NCI-H748 (cell line): ENCODE results near the gene HOXA13.

Source experiments
- DNase-seq: peaks from one replicate; lab custom pipeline; 2025; ENCODE audit not compliant: unreplicated experiment; lab: John Stamatoyannopoulos, UW

Gene HOXA13

DNA sequence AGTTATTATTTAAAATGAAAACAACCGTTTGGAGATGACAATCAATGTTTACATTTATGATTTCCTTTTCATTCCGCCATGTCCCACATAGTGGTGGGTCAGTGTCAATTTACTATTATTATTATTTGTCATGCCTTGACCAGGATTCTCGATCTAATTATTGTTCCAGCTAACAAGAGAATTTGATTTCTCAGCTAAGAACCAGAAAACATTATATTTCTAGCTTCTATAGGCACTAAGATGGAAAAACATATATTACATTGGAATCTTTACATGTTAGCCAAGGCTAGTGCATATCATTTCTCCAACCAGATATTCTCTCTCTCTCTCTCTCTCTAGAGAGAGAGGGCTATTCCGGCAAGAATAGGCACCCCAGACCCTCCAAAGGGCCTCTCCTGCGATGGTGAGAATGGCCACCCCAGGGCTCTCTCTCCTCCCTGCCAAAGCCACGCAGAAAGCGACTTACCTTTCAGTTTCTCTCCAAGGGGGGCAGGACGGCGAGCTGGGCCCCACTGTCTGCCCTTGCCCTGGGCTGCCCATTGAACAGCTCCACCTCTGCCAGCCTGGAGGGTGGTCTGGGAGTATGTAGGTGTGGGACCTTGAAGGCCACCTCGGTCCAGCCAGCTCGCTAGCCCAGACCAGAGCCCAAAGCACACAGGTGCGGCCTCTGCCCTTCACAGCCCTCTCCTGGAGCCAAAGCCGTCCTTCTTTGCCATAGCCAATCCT is 49.9 kb downstream of the HOXA13 start:
- DNase-seq, result peak; percentile 52

DNA sequence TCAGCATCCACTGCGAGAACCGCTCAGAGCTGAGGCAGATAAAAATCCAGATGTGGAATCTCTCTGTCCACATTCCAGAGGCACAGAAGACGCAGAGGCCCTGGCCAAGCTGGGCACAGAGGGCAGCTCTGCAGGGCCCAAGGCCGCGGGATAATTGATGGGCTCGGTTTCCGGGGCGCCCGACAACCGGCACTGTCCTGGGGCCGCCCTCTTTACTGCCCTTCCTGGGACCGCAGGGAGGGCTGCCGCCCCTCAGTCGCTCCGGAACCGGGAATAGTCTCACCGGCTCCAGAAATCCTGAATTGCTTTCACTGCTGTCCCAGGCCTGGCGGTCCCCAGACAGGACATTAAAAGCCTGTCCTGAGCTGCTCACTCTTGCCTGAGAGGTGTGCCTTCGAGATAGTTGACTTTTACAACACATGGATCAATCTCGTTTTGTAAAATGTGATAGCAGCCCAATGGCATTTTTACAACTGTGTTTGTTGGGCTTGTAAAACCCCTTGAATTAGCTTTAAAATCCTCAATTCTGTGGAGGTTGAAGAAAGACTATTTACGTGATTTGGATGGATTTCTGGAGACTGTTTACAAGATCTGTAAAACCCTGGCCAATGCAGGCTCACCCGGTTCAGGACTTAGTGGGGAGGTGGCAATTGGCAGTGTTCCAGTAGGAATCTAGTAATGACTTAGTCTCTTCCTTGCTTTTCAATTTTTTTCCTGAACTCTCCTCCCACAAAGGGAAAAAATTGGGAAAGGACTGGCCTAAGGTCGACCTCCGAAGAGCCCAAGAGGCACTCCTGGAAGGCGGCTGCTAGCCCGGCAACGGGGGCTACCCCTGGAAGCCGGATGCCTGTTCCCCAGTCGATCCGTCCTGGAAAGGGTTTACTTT is 50.9 kb downstream of the HOXA13 start:
- peak; percentile 18 for DNase-seq

DNA sequence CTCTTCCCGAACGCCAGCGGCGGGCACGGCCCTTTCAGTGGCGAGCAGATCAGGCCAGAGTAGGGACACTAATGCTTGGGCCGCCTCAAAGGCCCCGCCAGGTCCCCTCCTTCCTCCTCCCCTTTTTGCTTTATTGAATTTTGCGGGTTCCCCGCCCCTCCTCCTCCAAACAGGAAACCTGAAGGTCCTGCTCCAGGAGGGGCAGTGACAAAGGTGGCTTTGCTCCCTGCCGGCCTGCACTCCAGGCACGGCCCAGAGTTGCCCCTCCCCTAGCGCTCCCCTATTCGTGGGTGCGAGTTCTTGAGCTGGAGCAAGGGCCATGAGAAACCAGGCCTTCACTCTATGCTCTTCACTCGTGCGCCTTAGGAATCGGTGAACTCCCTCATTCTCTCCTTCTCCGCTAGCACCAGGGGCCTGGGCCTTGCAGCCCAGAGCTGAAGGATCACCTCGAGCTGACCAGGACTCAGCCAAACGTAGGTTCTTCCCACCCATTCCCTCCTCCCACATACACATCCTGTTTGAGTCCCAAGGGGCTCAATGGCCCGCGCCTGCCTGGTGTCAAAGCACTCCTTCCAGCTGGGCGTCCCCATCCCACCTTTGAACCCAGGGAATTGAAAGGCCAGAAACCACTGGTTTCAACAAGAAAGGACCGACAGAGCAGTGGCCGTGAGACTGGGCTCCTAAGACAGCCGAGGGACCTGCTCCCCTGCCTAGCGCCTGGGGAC is 51.7 kb downstream of the HOXA13 start:
- peak; percentile 75 for DNase-seq

DNA sequence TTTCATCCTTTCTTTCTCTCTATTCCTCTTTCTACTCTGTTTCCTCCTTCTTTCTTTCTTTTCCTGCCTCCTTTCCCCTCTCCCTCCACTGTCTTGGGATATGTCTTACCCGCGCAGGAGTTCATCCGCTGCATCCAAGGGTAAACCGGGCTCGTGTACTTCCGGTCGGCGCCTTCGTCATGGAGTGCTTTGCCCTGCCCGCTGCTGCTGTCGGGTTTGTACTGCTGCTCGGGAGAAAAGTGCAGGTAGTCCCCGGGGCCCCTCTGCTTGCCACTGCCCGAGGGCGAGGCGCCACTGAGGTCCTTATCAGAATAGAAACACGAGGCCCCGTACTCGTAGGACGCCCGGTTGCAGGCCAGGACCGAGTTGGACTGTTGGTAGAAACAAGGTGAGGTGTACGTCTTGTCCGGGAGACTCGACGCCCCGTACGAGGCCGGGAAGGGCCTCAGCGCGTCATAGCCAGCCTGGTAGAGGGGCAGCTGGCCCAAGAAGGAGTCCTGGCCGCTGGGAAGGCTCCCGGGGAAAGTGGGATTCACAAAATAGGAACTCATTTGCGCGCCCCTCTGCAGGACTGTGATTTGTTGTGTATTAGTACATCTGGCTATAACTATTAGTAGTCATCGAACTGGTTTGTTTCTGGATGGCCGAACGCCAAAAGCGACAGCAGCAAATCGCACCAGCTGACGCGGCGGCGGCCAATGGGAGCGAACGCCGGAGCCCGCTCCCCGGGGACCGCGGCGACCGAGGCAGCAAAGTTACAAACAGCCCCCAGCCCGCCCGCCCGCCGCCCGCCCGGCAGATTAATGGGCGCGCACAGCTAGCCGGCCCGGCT is 52.5 kb downstream of the HOXA13 start, which contains the start of gene HOXA6:
TSS of gene HOXA6 (minus strand) at position 576 of the 832 bp plus-strand sequence. CDS start at position 551, 25 bp downstream.
- DNase-seq, result peak; percentile 84

DNA sequence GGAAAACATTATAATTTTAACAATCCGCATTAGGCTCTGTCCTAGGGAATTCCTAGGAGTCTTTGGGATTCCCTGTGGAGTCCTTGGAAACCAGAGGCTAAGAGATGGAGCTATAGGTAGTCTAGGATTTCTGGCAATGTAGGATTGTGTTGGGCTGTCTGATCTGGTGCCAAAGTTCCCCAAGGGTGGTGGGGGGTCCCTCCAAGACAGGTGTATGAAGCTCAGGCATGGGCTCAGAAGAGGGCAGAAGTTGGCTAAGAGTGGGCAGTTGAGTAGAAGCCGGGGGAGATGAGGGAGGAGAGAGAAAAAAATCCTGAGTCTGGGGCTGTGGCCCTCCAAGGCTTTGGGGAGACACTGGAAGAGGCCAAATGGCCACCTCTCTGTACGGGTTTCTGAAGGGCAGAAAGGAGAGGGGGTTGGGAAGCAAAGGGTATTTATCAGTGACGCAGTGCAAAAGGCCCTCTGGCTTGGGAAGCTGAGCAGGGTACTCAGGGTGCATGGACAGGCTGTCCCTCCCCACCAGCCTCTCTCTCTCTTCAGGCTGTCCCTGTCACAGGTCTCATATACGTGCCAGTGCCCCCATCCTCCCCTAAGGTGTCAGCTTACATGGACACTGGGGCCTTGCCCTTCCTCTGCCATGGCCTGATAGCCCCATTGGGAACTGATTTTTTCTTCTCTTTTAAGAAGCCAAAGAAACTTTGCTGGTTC is 53.2 kb downstream of the HOXA13 start:
- DNase-seq, result peak; percentile 27

DNA sequence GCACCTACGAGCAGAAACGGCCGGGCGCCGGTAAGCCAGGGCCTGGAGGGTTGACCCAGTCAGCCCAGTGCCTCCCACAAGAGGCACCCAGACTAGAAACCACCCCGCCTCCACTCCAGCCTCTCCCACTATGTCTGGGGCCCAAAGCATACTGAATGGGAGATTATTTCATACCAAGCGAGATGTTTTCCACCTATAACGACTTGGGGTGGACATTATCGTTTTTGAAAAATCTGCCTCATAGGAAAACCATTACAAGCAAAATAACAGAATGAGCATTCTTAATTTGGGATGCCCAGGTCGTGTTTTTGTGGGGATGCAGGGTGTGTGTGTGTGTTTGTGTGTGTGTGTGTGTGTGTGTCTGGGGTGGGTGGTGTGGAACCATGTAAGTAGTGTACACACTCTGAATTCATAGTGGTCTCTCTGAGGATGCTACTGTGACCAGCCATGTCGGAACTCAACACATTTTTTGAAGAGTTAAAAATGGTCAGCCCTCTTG is 53.9 kb downstream of the HOXA13 start:
- DNase-seq, result no peak

DNA sequence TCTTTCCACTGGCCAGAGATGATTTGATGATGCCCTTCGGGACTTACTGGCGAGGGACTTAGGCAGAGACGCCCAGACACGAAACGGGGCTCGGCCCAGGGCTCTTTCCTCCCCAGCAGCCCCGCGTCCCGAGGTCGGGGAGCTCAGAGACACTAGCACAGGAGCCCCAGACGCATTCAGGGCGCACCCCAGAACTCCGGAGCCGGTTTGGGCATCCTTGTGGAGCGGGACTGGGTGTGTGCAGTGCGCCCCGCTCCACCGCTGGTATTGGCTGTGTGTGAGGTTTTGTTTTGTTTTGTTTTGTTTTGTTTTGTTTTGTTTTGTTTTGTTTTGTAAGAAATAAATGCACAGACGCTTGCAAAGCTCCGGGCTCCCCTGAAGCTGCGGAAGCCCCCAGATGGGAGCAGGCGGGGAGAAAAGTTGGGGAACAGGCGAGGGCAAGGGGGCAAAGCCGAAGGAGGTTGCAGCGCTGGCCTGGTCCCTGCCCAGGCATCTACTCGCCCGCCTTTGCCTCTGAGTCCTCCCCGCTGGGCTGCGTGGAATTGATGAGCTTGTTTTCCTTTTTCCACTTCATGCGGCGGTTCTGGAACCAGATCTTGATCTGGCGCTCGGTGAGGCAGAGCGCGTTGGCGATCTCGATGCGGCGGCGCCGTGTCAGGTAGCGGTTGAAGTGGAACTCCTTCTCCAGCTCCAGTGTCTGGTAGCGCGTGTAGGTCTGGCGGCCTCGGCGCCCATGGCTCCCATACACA is 54.6 kb downstream of the HOXA13 start:
- DNase-seq, result no peak

DNA sequence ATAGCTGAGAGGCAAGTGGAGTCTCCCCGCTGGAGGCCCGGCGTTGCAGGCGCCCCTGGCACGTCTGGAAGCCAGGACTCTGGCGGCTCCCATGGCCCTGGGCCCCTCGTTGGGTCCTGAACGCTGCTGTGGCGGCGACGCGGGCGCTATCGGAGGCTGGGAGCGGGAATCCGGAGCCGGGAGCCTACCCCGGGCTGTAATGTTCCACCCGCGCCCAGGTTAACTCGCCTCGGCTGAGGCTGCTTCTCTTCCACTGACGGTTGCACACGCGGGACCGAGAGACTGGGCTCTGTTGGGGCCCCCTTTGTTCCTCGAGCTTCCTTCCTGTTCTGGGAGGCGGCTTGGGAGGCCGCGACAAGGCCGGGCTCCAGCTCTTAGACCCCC is 55.1 kb downstream of the HOXA13 start:
- peak; percentile 4 for DNase-seq
